HL-60 (cell line): ENCODE data around the gene RBM6.

Source experiments
- DNase-seq, 2 experiments: peaks; one replicate each; pipeline ENCODE4 v3.0.0-alpha.2; 2010 to 2020; ENCODE audit warnings: low read depth in 1 of 2, low spot score in 1 of 2
- H3K27ac ChIP-seq: fragments of 250-450 bp; sonication (Bioruptor Pico); replicated peaks from 2 replicates; pipeline ENCODE4 v1.5.1; 2020; ENCODE audit warnings: mild to moderate bottlenecking, moderate library complexity
- H3K27me3 ChIP-seq: fragments of 250-450 bp; sonication (Bioruptor Pico); 2 replicates; pipeline ENCODE4 v1.5.1; 2021; ENCODE audit warnings: mild to moderate bottlenecking, moderate library complexity; ENCODE audit not compliant: insufficient read depth, poor library complexity, severe bottlenecking
- H3K4me3 ChIP-seq: replicated peaks from 2 replicates; pipeline ENCODE4 v1.5.1; 2011; ENCODE audit warnings: mild to moderate bottlenecking, control low read depth, low read length; ENCODE audit not compliant: insufficient read depth
- GABPA ChIP-seq: IDR thresholded peaks from 2 replicates; pipeline ENCODE4 v1.6.1; 2012; ENCODE audit warnings: low read depth
- POLR2AphosphoS5 ChIP-seq: IDR thresholded peaks from 2 replicates; pipeline ENCODE4 v1.6.1; 2012; ENCODE audit warnings: low read depth
- SPI1 ChIP-seq: IDR thresholded peaks from 2 replicates; pipeline ENCODE4 v1.6.1; 2012; ENCODE audit warnings: low read depth, mild to moderate bottlenecking, borderline replicate concordance
- TF ChIP-seq, protein P1 (sequence below): IDR thresholded peaks from 2 replicates; pipeline ENCODE4 v1.6.1; 2012; ENCODE audit warnings: low read depth; ENCODE audit not compliant: insufficient replicate concordance
- TF ChIP-seq, protein P2 (sequence below): IDR thresholded peaks from one replicate; pipeline ENCODE4 v1.5.1; 2011; ENCODE audit warnings: low read length, control low read depth, inconsistent platforms; ENCODE audit not compliant: insufficient read depth

Gene RBM6

GRCh38 chr3:50044976-50045375 is 105.0 kb downstream of the RBM6 start:
- no peak for TF ChIP-seq GABPA
- no peak for TF ChIP-seq SPI1
- no peak for TF ChIP-seq POLR2AphosphoS5
- TF ChIP-seq, protein P1, sequence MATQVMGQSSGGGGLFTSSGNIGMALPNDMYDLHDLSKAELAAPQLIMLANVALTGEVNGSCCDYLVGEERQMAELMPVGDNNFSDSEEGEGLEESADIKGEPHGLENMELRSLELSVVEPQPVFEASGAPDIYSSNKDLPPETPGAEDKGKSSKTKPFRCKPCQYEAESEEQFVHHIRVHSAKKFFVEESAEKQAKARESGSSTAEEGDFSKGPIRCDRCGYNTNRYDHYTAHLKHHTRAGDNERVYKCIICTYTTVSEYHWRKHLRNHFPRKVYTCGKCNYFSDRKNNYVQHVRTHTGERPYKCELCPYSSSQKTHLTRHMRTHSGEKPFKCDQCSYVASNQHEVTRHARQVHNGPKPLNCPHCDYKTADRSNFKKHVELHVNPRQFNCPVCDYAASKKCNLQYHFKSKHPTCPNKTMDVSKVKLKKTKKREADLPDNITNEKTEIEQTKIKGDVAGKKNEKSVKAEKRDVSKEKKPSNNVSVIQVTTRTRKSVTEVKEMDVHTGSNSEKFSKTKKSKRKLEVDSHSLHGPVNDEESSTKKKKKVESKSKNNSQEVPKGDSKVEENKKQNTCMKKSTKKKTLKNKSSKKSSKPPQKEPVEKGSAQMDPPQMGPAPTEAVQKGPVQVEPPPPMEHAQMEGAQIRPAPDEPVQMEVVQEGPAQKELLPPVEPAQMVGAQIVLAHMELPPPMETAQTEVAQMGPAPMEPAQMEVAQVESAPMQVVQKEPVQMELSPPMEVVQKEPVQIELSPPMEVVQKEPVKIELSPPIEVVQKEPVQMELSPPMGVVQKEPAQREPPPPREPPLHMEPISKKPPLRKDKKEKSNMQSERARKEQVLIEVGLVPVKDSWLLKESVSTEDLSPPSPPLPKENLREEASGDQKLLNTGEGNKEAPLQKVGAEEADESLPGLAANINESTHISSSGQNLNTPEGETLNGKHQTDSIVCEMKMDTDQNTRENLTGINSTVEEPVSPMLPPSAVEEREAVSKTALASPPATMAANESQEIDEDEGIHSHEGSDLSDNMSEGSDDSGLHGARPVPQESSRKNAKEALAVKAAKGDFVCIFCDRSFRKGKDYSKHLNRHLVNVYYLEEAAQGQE = no peak
- TF ChIP-seq, protein P2, sequence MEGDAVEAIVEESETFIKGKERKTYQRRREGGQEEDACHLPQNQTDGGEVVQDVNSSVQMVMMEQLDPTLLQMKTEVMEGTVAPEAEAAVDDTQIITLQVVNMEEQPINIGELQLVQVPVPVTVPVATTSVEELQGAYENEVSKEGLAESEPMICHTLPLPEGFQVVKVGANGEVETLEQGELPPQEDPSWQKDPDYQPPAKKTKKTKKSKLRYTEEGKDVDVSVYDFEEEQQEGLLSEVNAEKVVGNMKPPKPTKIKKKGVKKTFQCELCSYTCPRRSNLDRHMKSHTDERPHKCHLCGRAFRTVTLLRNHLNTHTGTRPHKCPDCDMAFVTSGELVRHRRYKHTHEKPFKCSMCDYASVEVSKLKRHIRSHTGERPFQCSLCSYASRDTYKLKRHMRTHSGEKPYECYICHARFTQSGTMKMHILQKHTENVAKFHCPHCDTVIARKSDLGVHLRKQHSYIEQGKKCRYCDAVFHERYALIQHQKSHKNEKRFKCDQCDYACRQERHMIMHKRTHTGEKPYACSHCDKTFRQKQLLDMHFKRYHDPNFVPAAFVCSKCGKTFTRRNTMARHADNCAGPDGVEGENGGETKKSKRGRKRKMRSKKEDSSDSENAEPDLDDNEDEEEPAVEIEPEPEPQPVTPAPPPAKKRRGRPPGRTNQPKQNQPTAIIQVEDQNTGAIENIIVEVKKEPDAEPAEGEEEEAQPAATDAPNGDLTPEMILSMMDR = no peak
- H3K4me3 ChIP-seq = no peak overlapping the region

DNA sequence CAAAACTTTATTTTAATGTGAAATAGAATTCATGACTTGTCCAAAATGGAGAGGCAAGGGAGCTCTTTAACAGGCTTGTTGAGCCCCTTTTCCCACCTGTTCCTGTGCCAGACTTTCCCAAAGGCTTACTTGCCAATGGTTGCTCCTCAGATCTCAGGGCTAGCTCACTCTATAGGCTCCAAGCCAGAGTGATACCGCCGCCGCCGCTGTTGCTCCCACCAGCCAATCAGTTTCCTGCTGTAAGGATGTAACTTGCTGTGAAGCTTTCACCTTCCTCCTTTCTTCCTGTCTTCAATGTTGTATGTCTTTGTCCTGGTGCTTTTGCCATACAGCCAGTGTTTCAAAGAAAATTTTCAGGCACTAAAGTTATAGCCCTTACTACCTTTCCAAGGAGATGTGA is 107.5 kb downstream of the RBM6 start:
- no peak overlapping the region for H3K27ac ChIP-seq
- TF ChIP-seq, protein P1 = no peak
- TF ChIP-seq SPI1 (no peak), POLR2AphosphoS5 (no peak), GABPA (no peak)
- TF ChIP-seq, protein P2 = no peak
- H3K27me3 ChIP-seq = no peaks in the 10 kb centered on the region
- DNase-seq = no peak
- no peak overlapping the region for H3K4me3 ChIP-seq

More at GRCh38 chr3:50044976-50045375, 105.0 kb downstream of the RBM6 start:
- Histone ChIP-seq H3K27ac (no peak overlapping the region), H3K27me3 (no peaks in the 10 kb centered on the region)
- no peak for DNase-seq

- no peak for DNase-seq
- H3K27ac ChIP-seq = no peak overlapping the region
These were observed 110.4 kb downstream of the RBM6 start for GRCh38 chr3:50050361-50050760.

More at GRCh38 chr3:50050361-50050760, 110.4 kb downstream of the RBM6 start:
- Histone ChIP-seq H3K27me3 (no peaks in the 10 kb centered on the region), H3K4me3 (no peak overlapping the region)
- TF ChIP-seq, protein P2 = no peak
- TF ChIP-seq POLR2AphosphoS5 (no peak), GABPA (no peak), SPI1 (no peak)
- TF ChIP-seq, protein P1 = no peak
